ENCODE data around the gene DSCAM.

Gene DSCAM

GRCh38 chr21:40155563-40155962, 691.4 kb downstream of the DSCAM start:
- H3K4me3 ChIP-seq (ENCODE audit: control insufficient read depth in 1 of 7, extremely low read depth in 1 of 7, insufficient read depth in 4 of 7, low read depth in 2 of 7, low read length in 6 of 7) = no peak overlapping the region
- H3K36me3 ChIP-seq (ENCODE audit: control insufficient read depth in 4 of 4, insufficient read depth in 4 of 4, low read length in 3 of 4) = no peaks in the 10 kb centered on the region
- H3K27me3 ChIP-seq (replicated peaks in 2 of 5; ENCODE audit: control insufficient read depth in 4 of 5, insufficient read depth in 5 of 5, low read length in 4 of 5) = no peaks in the 10 kb centered on the region
- POLR2A ChIA-PET = no interaction called here
- CTCF ChIA-PET = interaction anchor here (0.6 kb wide), 1 partner anchor 31 kb away, joined by 3 read pairs; no protein-coding TSS in a partner anchor
- WGBS (ENCODE audit: insufficient coverage) = 60% methylated on average over 3 of the region's 7 CpGs
- no peak for DNase-seq
- H3K9me3 ChIP-seq (ENCODE audit: control extremely low read depth in 1 of 5, control insufficient read depth in 4 of 5, insufficient read depth in 2 of 5, low read depth in 1 of 5, low read length in 4 of 5) = no peaks in the 10 kb centered on the region
- H3K4me1 ChIP-seq (ENCODE audit: control extremely low read depth in 1 of 4, control insufficient read depth in 4 of 4, insufficient read depth in 4 of 4, low read length in 3 of 4) = no peaks in the 10 kb centered on the region
- H3K27ac ChIP-seq (ENCODE audit: insufficient read depth in 1 of 2, low read depth in 1 of 2, low read length in 2 of 2, poor library complexity in 1 of 2, severe bottlenecking in 2 of 2) = no peak overlapping the region

DNA sequence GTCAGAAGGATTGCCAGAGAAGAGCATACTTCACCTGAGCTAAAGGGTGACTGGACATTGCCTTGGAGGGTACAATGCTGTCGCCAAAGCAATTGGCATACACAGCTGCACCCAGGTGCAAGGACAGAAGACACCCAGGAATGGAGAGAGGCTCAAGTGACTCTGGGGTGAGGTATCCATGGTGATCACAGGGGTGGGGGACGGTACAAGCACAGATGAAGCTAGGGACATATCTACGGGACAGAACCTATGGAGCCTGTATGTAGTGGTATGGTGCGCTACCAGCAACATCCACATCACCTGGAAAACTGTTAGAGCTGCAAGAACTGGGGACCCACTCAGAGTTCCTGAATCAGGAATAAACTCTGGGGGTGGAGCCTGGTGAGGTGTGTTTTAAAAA, 693.6 kb downstream of the DSCAM start:
- ChIA-PET CTCF (no interaction called here), POLR2A (no interaction called here)
- no peaks in the 10 kb centered on the region for H3K27me3 ChIP-seq (replicated peaks in 2 of 5; ENCODE audit: control insufficient read depth in 4 of 5, insufficient read depth in 5 of 5, low read length in 4 of 5)
- no peak overlapping the region for H3K4me3 ChIP-seq (ENCODE audit: control insufficient read depth in 1 of 7, extremely low read depth in 1 of 7, insufficient read depth in 4 of 7, low read depth in 2 of 7, low read length in 6 of 7)
- no peaks in the 10 kb centered on the region for H3K9me3 ChIP-seq (ENCODE audit: control extremely low read depth in 1 of 5, control insufficient read depth in 4 of 5, insufficient read depth in 2 of 5, low read depth in 1 of 5, low read length in 4 of 5)
- no peak for DNase-seq
- WGBS (ENCODE audit: insufficient coverage) = 86% methylated on average over 4 of the region's 4 CpGs
- H3K4me1 ChIP-seq (ENCODE audit: control extremely low read depth in 1 of 4, control insufficient read depth in 4 of 4, insufficient read depth in 4 of 4, low read length in 3 of 4) = no peaks in the 10 kb centered on the region
- H3K27ac ChIP-seq (ENCODE audit: insufficient read depth in 1 of 2, low read depth in 1 of 2, low read length in 2 of 2, poor library complexity in 1 of 2, severe bottlenecking in 2 of 2) = no peak overlapping the region
- H3K36me3 ChIP-seq (ENCODE audit: control insufficient read depth in 4 of 4, insufficient read depth in 4 of 4, low read length in 3 of 4) = no peaks in the 10 kb centered on the region

DNA sequence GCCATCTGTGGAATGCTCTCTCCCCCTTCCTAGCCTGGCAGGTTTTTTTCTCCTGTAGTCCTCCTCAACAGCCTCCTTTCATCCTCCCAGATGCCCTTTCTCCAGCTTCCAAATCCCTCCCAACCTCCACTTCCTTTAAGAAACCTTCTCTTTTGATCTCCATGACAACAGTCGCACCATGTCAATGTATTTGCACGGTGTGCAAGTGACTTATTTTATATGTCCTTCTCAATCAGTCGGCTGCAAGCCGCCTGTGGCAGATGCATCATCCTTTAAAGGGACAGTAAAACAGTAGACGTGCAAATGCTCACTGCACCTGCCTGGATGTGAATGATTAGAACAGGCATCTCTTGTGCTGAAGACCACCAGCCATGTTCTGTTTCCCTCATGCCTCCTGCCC, 694.5 kb downstream of the DSCAM start:
- no peaks in the 10 kb centered on the region for H3K36me3 ChIP-seq (ENCODE audit: control insufficient read depth in 4 of 4, insufficient read depth in 4 of 4, low read length in 3 of 4)
- CTCF ChIA-PET = no interaction called here
- H3K4me3 ChIP-seq (ENCODE audit: control insufficient read depth in 1 of 7, extremely low read depth in 1 of 7, insufficient read depth in 4 of 7, low read depth in 2 of 7, low read length in 6 of 7) = no peak overlapping the region
- DNase-seq = no peak
- no peaks in the 10 kb centered on the region for H3K27me3 ChIP-seq (replicated peaks in 2 of 5; ENCODE audit: control insufficient read depth in 4 of 5, insufficient read depth in 5 of 5, low read length in 4 of 5)
- WGBS (ENCODE audit: insufficient coverage) = 88% methylated on average over 5 of the region's 5 CpGs
- no peaks in the 10 kb centered on the region for H3K9me3 ChIP-seq (ENCODE audit: control extremely low read depth in 1 of 5, control insufficient read depth in 4 of 5, insufficient read depth in 2 of 5, low read depth in 1 of 5, low read length in 4 of 5)
- no peaks in the 10 kb centered on the region for H3K4me1 ChIP-seq (ENCODE audit: control extremely low read depth in 1 of 4, control insufficient read depth in 4 of 4, insufficient read depth in 4 of 4, low read length in 3 of 4)
- no peak overlapping the region for H3K27ac ChIP-seq (ENCODE audit: insufficient read depth in 1 of 2, low read depth in 1 of 2, low read length in 2 of 2, poor library complexity in 1 of 2, severe bottlenecking in 2 of 2)
- POLR2A ChIA-PET = no interaction called here

GRCh38 chr21:40151611-40152010, 695.3 kb downstream of the DSCAM start:
- Histone ChIP-seq H3K27ac (ENCODE audit: insufficient read depth in 1 of 2, low read depth in 1 of 2, low read length in 2 of 2, poor library complexity in 1 of 2, severe bottlenecking in 2 of 2) (no peak overlapping the region), H3K36me3 (ENCODE audit: control insufficient read depth in 4 of 4, insufficient read depth in 4 of 4, low read length in 3 of 4) (no peaks in the 10 kb centered on the region), H3K4me1 (ENCODE audit: control extremely low read depth in 1 of 4, control insufficient read depth in 4 of 4, insufficient read depth in 4 of 4, low read length in 3 of 4) (no peaks in the 10 kb centered on the region), H3K9me3 (ENCODE audit: control extremely low read depth in 1 of 5, control insufficient read depth in 4 of 5, insufficient read depth in 2 of 5, low read depth in 1 of 5, low read length in 4 of 5) (no peaks in the 10 kb centered on the region), H3K27me3 (replicated peaks in 2 of 5; ENCODE audit: control insufficient read depth in 4 of 5, insufficient read depth in 5 of 5, low read length in 4 of 5) (peaks cover 0 to 2% (median 0%) of the 10 kb centered on the region in 5 experiments), H3K4me3 (ENCODE audit: control insufficient read depth in 1 of 7, extremely low read depth in 1 of 7, insufficient read depth in 4 of 7, low read depth in 2 of 7, low read length in 6 of 7) (no peak overlapping the region)
- CTCF ChIA-PET = no interaction called here
- 85% methylated on average over 2 of the region's 3 CpGs for WGBS (ENCODE audit: insufficient coverage)
- POLR2A ChIA-PET = no interaction called here
- no peak for DNase-seq

DNA sequence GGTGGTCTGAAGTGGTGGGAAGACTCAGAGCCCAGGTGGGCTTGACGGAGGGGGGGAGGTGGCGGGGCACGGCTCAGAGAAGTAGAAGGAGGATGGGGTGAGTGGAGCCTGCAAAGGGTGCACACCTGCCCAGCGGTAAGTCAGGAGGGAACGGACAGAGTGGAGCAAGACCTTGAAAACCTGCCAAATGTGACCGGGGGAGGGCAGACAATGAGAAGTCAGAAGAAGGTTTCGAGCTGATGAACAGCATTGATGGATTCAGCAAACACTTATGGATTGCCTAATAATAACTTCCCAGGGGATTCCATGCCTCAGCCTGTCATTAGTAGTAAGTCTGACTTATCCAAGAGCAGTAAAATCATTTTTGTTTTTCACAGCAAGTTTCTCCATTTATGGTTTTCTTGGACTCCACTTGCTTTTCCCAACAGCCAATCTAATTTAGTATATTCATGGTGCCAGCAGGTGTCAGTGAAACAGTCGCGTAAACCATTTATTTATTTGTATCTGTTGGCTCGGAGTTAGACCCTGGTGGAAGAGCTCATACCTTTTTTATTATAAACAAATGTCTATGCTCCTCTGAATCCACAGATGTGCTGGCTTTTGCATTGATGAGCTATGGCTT, 700.6 kb downstream of the DSCAM start:
- Histone ChIP-seq H3K27me3 (replicated peaks in 2 of 5; ENCODE audit: control insufficient read depth in 4 of 5, insufficient read depth in 5 of 5, low read length in 4 of 5) (peaks cover 0 to 2% (median 0%) of the 10 kb centered on the region in 5 experiments), H3K9me3 (ENCODE audit: control extremely low read depth in 1 of 5, control insufficient read depth in 4 of 5, insufficient read depth in 2 of 5, low read depth in 1 of 5, low read length in 4 of 5) (no peaks in the 10 kb centered on the region), H3K36me3 (ENCODE audit: control insufficient read depth in 4 of 4, insufficient read depth in 4 of 4, low read length in 3 of 4) (no peaks in the 10 kb centered on the region), H3K4me1 (ENCODE audit: control extremely low read depth in 1 of 4, control insufficient read depth in 4 of 4, insufficient read depth in 4 of 4, low read length in 3 of 4) (no peaks in the 10 kb centered on the region), H3K27ac (ENCODE audit: insufficient read depth in 1 of 2, low read depth in 1 of 2, low read length in 2 of 2, poor library complexity in 1 of 2, severe bottlenecking in 2 of 2) (no peak overlapping the region), H3K4me3 (ENCODE audit: control insufficient read depth in 1 of 7, extremely low read depth in 1 of 7, insufficient read depth in 4 of 7, low read depth in 2 of 7, low read length in 6 of 7) (no peak overlapping the region)
- POLR2A ChIA-PET = no interaction called here
- CTCF ChIA-PET = no interaction called here
- no peak for DNase-seq
- 93% methylated on average over 5 of the region's 10 CpGs for WGBS (ENCODE audit: insufficient coverage)

- 72% methylated on average over 15 of the region's 20 CpGs for WGBS (ENCODE audit: insufficient coverage)
- ChIA-PET POLR2A (no interaction called here), CTCF (interaction anchor here (0.8 to 1.6 kb wide), 5 partner anchors 13 to 929 kb away, joined by 3 to 4 read pairs (median 3); no protein-coding TSS in a partner anchor)
- Histone ChIP-seq H3K27ac (ENCODE audit: insufficient read depth in 1 of 2, low read depth in 1 of 2, low read length in 2 of 2, poor library complexity in 1 of 2, severe bottlenecking in 2 of 2) (no peak overlapping the region), H3K4me1 (ENCODE audit: control extremely low read depth in 1 of 4, control insufficient read depth in 4 of 4, insufficient read depth in 4 of 4, low read length in 3 of 4) (no peaks in the 10 kb centered on the region), H3K9me3 (ENCODE audit: control extremely low read depth in 1 of 5, control insufficient read depth in 4 of 5, insufficient read depth in 2 of 5, low read depth in 1 of 5, low read length in 4 of 5) (no peaks in the 10 kb centered on the region), H3K36me3 (ENCODE audit: control insufficient read depth in 4 of 4, insufficient read depth in 4 of 4, low read length in 3 of 4) (no peaks in the 10 kb centered on the region), H3K4me3 (ENCODE audit: control insufficient read depth in 1 of 7, extremely low read depth in 1 of 7, insufficient read depth in 4 of 7, low read depth in 2 of 7, low read length in 6 of 7) (no peak overlapping the region), H3K27me3 (replicated peaks in 2 of 5; ENCODE audit: control insufficient read depth in 4 of 5, insufficient read depth in 5 of 5, low read length in 4 of 5) (peaks cover 0 to 2% (median 0%) of the 10 kb centered on the region in 5 experiments)
- DNase-seq = peak; percentile 24 to 51 (median 38)
Observed at GRCh38 chr21:40143822-40144525, 703.0 kb downstream of the DSCAM start.

DNA sequence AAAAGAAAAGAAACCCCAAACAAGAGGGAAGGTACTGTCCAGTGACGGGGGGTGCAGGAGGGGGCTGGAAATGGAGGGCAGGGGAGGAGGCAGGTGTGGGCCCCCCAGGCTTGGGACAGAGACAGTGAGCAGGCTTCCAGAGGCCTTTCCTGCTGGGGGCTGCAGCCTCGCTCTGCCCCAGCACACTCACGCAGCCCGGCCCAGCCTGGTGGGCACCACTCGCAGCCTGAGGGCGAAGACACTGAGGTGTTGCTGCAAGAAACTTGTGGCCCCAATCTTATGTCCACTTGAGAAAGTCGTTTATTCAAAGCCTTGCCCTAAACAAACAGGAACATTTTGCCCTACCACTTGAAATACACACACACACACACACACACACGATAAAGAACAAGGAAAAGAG, 705.3 kb downstream of the DSCAM start:
- ChIA-PET CTCF (no interaction called here), POLR2A (no interaction called here)
- no peak overlapping the region for H3K27ac ChIP-seq (ENCODE audit: insufficient read depth in 1 of 2, low read depth in 1 of 2, low read length in 2 of 2, poor library complexity in 1 of 2, severe bottlenecking in 2 of 2)
- H3K4me1 ChIP-seq (ENCODE audit: control extremely low read depth in 1 of 4, control insufficient read depth in 4 of 4, insufficient read depth in 4 of 4, low read length in 3 of 4) = no peaks in the 10 kb centered on the region
- WGBS (ENCODE audit: insufficient coverage) = 83% methylated on average over 6 of the region's 8 CpGs
- no peaks in the 10 kb centered on the region for H3K36me3 ChIP-seq (ENCODE audit: control insufficient read depth in 4 of 4, insufficient read depth in 4 of 4, low read length in 3 of 4)
- no peaks in the 10 kb centered on the region for H3K9me3 ChIP-seq (ENCODE audit: control extremely low read depth in 1 of 5, control insufficient read depth in 4 of 5, insufficient read depth in 2 of 5, low read depth in 1 of 5, low read length in 4 of 5)
- DNase-seq = no peak
- H3K4me3 ChIP-seq (ENCODE audit: control insufficient read depth in 1 of 7, extremely low read depth in 1 of 7, insufficient read depth in 4 of 7, low read depth in 2 of 7, low read length in 6 of 7) = no peak overlapping the region
- H3K27me3 ChIP-seq (replicated peaks in 2 of 5; ENCODE audit: control insufficient read depth in 4 of 5, insufficient read depth in 5 of 5, low read length in 4 of 5) = no peaks in the 10 kb centered on the region

Measured in common myeloid progenitor, CD34-positive (primary cell).